ENCODE results near the gene FAM217B. TPM values are rescaled to one million over a fixed set of nuclear protein-coding genes. Genes with fewer than 3 reads are reported as not detected.

The FAM217B gene
- polyA plus RNA-seq, 3 donors = 5.3 to 18.3 (median 18.1) TPM

DNA sequence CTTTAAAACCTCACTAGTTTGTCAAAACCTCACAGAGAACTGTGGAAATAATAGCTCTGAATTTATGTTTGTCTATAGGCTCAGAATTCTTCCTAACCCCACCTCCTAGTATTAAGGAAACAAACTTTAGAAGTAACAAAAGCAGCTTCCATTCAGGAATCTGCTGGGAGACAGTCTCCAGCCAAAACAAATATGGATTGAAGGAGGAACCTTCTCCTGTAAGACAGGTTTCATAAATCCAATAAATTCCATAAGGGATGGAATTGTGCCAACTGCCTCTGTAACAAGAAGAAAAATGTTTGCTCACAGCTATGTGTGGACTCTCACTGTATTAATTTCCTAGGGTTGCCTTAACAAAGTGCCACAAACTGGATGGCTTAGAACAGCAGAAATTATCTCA, 14.3 kb upstream of the FAM217B start:
- Histone ChIP-seq H3K27me3 (ENCODE audit: control insufficient read depth in 2 of 2, insufficient read depth in 2 of 2, low read length in 2 of 2) (peaks cover 5 to 6% of the 10 kb centered on the region in 2 donors), H3K9ac (ENCODE audit: insufficient read depth, low read length, poor library complexity, severe bottlenecking) (no peak overlapping the region), H3K4me3 (replicated peaks in 1 of 3; ENCODE audit: low read depth in 2 of 3, low read length in 3 of 3) (no peak overlapping the region), H3K4me1 (ENCODE audit: control insufficient read depth in 1 of 2, insufficient read depth in 2 of 2, low read length in 2 of 2) (no peaks in the 10 kb centered on the region), H3K9me3 (replicated peaks in 1 of 2; ENCODE audit: control insufficient read depth in 1 of 2, insufficient read depth in 1 of 2, low read length in 2 of 2) (no peaks in the 10 kb centered on the region), H3K4me2 (replicated peaks; ENCODE audit: extremely low read depth, low read length, poor library complexity, severe bottlenecking) (no peak overlapping the region), H3K27ac (ENCODE audit: low read depth in 1 of 2, low read length in 2 of 2) (no peak overlapping the region), H3K36me3 (replicated peaks in 1 of 2; ENCODE audit: control insufficient read depth in 1 of 2, insufficient read depth in 2 of 2, low read length in 2 of 2) (no peaks in the 10 kb centered on the region), H3K79me2 (ENCODE audit: insufficient read depth, low read length) (no peaks in the 10 kb centered on the region), H4K20me1 (ENCODE audit: insufficient read depth, low read length) (no peaks in the 10 kb centered on the region), H2AFZ (ENCODE audit: insufficient read depth, low read depth, low read length, poor library complexity, severe bottlenecking) (no peak overlapping the region)
- no peak overlapping the region for H3K27ac Mint-ChIP-seq
- no peak for DNase-seq
- TF ChIP-seq, protein P1, sequence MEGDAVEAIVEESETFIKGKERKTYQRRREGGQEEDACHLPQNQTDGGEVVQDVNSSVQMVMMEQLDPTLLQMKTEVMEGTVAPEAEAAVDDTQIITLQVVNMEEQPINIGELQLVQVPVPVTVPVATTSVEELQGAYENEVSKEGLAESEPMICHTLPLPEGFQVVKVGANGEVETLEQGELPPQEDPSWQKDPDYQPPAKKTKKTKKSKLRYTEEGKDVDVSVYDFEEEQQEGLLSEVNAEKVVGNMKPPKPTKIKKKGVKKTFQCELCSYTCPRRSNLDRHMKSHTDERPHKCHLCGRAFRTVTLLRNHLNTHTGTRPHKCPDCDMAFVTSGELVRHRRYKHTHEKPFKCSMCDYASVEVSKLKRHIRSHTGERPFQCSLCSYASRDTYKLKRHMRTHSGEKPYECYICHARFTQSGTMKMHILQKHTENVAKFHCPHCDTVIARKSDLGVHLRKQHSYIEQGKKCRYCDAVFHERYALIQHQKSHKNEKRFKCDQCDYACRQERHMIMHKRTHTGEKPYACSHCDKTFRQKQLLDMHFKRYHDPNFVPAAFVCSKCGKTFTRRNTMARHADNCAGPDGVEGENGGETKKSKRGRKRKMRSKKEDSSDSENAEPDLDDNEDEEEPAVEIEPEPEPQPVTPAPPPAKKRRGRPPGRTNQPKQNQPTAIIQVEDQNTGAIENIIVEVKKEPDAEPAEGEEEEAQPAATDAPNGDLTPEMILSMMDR (IDR thresholded peaks at IDR 0.05) = no peak
- peaks cover 0 to 1% (median 0%) of the 10 kb centered on the region in 7 donors for H3K9me3 Mint-ChIP-seq
- peaks cover 3 to 14% (median 5%) of the 10 kb centered on the region in 3 donors for H3K27me3 Mint-ChIP-seq (ENCODE audit: low read depth in 3 of 3)
- intact Hi-C loops (cut with micrococcal nuclease) = no loop called here
- H3K36me3 Mint-ChIP-seq = no peaks in the 10 kb centered on the region
- H3K4me3 Mint-ChIP-seq = no peak overlapping the region
- no peaks in the 10 kb centered on the region for H3K4me1 Mint-ChIP-seq

DNA sequence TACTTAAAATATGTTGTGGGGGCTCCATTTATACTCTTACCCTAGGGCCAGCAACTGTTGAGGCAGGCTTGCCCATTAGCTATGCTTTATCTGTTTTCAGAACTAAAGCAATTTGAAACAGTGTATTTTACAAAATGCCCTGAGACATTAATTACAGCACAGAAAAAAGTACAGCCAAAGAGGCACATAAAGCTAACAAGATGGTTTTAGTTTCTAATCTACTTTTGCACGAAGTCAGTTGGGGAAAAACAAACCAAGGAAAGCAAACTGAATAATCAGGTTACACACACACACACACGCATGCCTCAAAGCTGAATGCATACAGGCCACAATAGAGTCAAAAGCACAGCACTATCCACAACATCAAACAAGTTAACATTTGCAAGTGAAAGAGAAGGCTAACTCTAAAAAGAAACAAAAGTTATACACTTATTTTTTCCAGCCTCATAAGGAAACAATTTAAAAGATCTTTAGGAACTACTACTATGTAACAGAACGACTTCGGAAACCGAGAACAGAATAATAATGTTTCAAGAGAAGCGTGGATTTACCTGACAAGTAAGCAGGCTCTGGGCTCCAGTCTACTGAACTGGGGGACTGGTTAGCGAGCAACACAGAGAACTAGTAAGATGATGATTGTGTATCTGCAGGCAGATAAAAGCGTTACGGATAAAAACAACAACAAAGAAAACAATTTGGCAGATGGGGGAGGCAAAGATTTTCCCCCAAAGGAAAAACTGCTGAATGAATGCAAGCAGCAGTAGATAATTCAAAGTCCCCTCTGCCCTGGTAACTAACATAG, 8.5 kb upstream of the FAM217B start:
- Mint-ChIP-seq H3K4me1 (peaks cover 18% of the 10 kb centered on the region), H3K27me3 (ENCODE audit: low read depth in 3 of 3) (peaks cover 0 to 11% (median 5%) of the 10 kb centered on the region in 3 donors), H3K36me3 (peaks cover 8 to 13% of the 10 kb centered on the region in 2 donors), H3K27ac (no peak overlapping the region), H3K4me3 (no peak overlapping the region), H3K9me3 (peaks cover 0 to 4% (median 0%) of the 10 kb centered on the region in 7 donors)
- Histone ChIP-seq H3K4me1 (ENCODE audit: control insufficient read depth in 1 of 2, insufficient read depth in 2 of 2, low read length in 2 of 2) (peaks cover 17 to 27% of the 10 kb centered on the region in 2 donors), H3K4me2 (replicated peaks; ENCODE audit: extremely low read depth, low read length, poor library complexity, severe bottlenecking) (no peak overlapping the region), H3K79me2 (ENCODE audit: insufficient read depth, low read length) (peaks cover 21% of the 10 kb centered on the region), H2AFZ (ENCODE audit: insufficient read depth, low read depth, low read length, poor library complexity, severe bottlenecking) (no peak overlapping the region), H3K4me3 (replicated peaks in 1 of 3; ENCODE audit: low read depth in 2 of 3, low read length in 3 of 3) (no peak overlapping the region), H3K27me3 (ENCODE audit: control insufficient read depth in 2 of 2, insufficient read depth in 2 of 2, low read length in 2 of 2) (peaks cover 0 to 2% of the 10 kb centered on the region in 2 donors), H3K36me3 (replicated peaks in 1 of 2; ENCODE audit: control insufficient read depth in 1 of 2, insufficient read depth in 2 of 2, low read length in 2 of 2) (peaks cover 0 to 12% of the 10 kb centered on the region in 2 donors), H3K9me3 (replicated peaks in 1 of 2; ENCODE audit: control insufficient read depth in 1 of 2, insufficient read depth in 1 of 2, low read length in 2 of 2) (no peaks in the 10 kb centered on the region), H4K20me1 (ENCODE audit: insufficient read depth, low read length) (peaks cover 17% of the 10 kb centered on the region), H3K27ac (ENCODE audit: low read depth in 1 of 2, low read length in 2 of 2) (no peak overlapping the region), H3K9ac (ENCODE audit: insufficient read depth, low read length, poor library complexity, severe bottlenecking) (no peak overlapping the region)
- TF ChIP-seq, protein P1 (IDR thresholded peaks at IDR 0.05) = no peak
- no peak for DNase-seq
- WGBS (ENCODE audit: insufficient coverage) = 100% methylated on average over 2 of the region's 9 CpGs
- intact Hi-C loops (cut with micrococcal nuclease) = no loop called here
